ENCODE results near the gene FRAS1. TPM values are rescaled to one million over a fixed set of nuclear protein-coding genes. Genes with fewer than 3 reads are reported as not detected.
"Not testable (repeated sequence)": the region's sequence is repeated elsewhere in the genome, so short reads cannot be mapped to it uniquely, and the experiment has no call there.

Gene FRAS1
- total RNA-seq, 1 donor from 2014 or later, result 6.8 TPM

DNA sequence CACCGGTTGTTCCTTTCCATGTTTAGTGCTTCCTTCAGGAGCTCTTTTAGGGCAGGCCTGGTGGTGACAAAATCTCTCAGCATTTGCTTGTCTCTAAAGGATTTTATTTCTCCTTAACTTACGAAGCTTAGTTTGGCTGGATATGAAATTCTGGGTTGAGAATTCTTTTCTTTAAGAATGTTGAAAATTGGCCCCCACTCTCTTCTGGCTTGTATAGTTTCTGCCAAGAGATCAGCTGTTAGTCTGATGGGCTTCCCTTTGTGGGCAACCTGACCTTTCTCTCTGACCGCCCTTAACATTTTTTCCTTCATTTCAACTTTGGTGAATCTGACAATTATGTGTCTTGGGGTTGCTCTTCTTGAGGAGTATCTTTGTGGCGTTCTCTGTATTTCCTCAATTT lies 218.3 kb downstream of the FRAS1 start:
- not testable (repeated sequence) for DNase-seq (ENCODE audit: low spot score)

DNA sequence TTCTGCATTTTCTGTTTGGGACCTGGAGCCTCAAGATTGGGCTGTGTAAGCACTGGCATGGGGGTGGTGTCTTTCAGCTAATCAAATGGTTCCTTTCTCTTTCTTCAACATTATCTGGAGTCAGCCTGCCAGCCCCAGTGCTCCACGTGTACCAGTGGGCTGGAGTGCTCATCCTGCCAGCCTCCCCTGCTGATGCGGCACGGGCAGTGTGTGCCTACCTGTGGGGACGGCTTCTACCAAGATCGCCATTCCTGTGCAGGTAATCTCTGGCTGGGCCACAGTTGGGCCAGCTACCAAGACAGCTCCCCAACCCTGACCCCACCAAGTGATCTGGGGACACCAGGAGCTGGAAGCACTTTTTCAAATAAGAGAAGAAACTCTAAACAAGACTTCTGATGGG lies 229.2 kb downstream of the FRAS1 start:
- no peak for DNase-seq (ENCODE audit: low spot score)

DNA sequence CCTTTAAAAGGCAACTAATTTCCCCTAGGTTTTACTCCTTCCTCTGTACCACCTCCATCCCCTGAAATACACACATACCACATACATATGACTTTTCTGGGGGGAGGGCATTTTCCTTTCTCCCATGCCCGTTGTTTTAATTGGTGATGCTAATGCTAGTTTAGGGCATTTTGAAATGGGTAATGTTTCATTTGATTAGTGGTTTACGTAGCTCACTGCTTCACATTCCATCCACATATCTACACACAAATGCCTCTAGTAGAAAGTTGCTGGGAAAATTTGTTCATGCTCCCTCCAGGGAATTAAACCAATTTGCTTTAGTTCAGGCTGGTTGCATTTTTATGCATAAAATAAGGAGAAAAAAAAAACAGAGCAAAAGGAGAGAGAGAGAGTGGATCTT lies 231.2 kb downstream of the FRAS1 start:
- no peak for DNase-seq (ENCODE audit: low spot score)

DNA sequence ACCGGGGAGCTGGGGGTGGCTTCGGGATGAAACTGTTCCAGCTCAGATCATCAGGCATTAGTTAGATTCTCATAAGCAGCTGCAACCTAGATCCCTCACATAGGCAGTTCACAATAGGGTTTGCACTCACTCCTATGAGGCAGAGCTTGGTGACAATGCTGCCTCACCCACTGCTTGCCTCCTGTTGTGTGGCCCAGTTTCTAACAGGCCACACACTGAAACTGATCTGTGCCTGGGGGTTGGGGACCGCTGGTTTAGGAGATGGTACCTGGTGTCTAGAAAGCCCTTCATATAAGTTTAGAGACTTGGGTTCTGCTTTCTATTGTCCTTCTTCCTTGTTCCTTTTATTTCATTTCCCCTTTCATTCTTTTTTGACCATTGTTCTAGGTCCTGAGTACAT lies 234.2 kb downstream of the FRAS1 start:
- DNase-seq (ENCODE audit: low spot score), result no peak

DNA sequence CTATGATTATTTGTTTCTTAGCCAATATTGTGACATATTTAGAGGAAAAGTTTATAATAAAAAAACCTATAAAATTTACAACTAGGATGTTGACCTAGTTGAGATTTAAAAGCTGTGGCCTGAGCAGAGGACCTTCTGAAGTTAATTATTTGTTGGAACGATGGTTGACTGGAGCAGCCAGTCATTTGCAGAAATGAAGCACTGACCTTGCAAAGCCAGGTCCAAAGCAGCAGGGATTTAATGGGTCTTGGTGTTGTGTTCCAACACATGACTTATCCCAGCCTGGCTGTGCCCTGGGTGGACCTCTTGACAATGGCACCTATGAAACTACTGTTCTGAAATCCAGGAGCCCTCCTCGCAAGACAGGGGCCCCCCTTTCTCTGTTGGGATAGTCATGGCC lies 235.2 kb downstream of the FRAS1 start:
- no peak for DNase-seq (ENCODE audit: low spot score)

DNA sequence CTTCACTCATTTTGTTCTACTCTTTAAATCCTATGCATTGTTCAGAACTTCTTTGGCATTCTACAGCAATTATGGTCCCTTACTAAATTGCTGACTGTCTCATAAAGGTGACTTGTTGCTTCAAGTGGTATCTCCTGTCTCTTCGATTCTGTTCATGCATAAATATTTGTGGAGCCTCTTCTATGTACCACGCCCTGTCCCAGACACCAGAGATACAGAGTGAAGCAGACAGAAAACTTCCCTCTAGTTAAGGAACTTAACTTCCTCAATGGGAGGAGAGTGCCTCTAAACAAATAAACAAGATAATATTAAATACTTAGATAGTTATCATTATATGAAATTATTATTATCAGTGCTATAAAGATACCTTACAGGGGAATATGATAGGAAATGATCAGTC lies 235.7 kb downstream of the FRAS1 start:
- no peak for DNase-seq (ENCODE audit: low spot score)

DNA sequence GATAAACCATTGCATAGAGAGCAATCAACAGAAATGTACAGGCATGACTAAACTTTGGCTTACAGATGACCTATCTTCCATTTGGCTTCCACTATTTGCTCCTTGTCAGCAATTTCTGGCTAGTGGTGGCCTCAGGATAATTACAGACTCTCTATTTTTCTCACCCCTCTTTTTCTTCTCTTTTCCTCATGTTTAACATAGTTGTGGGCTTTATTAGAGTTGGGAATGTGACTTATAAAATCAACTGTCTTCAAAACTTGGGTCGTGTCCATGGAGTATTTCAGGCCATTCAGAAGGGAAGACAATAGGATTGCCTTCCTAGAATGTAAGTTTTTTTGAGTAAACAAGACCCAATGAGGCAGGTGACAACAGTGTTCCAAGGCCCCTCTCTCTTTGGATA lies 236.2 kb downstream of the FRAS1 start:
- DNase-seq (ENCODE audit: low spot score), result no peak

DNA sequence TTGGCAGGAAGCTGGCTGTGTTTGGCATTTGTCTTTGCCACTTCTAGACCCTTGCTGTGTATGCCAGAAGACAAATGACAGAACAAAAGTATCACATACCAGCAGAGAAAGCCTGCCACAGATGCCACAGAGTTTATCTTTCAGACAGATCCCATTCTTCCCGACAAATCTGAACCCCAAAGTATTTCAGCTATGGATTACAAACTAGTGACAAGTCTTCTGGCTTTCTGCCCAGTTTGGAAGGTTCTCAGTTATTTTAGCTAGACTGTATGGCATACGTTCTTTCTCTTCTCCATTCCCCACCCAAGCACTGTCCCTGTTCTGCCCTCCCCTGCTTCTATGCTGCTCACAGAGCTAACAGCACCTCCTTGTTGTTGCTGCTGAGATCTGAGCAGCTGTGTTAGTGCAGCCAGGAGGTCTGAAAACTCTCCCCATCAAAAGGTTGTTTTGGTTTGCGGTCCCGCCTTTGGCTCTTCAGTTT lies 236.7 kb downstream of the FRAS1 start:
- no peak for DNase-seq (ENCODE audit: low spot score)

DNA sequence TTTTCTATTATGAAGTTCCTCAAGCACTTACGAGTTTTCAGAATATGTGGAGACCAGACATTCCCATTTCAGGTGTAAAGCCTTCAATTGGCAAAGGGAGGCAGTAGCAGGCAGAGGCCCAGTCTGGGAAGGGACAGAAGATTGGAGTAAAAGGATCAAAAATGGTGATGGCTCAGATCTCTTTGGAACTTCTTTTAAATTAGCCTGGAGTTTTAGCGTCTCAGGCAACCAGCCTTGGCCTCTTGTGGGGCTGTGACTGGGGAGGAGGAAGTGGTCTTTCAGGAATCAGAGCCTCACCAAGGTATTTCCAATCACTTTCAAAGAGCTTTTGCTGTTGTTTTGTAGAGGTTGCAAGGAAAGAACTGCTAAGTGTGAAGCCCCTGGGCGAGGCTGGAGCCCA lies 239.1 kb downstream of the FRAS1 start:
- no peak for DNase-seq (ENCODE audit: low spot score)

DNA sequence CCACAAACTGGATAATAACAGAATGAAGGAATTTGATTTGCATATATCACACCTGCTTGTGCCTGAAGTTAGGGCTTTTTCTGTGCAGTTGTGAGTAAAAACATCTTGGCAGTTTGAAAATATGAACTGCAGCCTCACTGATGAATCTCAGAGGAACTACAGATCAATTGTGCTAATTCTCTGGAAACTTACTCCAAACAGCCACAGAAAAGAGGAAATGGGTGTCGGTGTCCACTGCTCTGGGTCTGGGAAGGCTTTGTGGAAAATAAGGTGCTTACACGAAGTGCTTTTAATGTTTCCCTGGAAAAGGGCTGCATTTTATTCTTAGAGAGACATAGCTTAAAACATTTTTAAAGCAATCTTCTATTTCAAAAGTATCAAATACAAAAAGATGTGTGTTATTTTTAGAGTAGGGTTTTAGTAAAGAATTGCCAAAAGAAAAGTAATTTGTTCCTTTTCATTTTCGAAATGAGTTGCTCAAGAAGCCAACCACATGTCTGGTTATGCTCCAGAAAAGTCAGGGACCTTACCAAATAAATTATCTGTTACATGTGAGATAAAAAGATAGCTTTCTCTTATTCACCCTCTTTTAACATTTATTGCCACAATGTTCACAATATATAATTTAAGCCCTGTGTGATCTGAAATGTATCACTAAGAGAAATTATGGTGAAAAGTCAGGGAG lies 240.1 kb downstream of the FRAS1 start:
- no peak for DNase-seq (ENCODE audit: low spot score)

DNA sequence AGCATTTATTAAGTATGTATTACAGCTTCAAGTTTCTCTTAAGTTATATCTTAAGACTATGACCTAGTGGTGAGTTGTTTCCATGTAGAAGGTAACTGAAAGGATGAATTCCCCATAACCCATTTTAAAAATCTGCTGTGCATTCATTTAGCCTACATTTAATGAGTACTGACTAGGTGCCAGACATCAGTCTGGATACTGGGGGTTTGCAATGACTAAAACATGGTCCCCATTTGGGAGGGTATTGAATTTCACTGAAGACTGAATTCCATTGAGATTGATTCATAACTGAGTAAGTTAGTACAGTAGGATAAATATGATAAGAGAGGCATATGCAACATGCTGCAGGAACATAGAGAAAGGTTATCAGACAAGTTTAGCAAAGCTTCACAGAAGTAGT lies 241.5 kb downstream of the FRAS1 start:
- no peak for DNase-seq (ENCODE audit: low spot score)

DNA sequence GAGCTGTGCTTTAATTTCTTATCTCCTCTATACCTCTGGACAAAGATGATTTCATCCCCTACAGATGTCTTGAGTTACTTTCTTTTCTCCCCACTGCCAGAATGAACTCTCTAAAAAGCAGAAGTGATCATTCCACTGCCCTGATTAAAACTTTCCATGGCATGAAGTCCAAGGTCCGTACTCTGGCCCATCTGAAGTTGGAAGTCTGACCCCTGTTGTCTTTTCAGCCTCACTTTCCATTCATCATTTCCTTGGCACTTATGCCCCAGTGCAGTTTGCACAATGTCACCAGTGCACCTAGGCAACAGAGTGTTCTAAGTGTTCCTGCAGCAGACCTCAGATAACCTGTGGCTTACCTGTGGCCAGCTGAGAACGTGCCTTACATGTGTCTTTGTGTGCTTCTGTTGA lies 242.4 kb downstream of the FRAS1 start:
- peak; percentile 34 for DNase-seq (ENCODE audit: low spot score)

DNA sequence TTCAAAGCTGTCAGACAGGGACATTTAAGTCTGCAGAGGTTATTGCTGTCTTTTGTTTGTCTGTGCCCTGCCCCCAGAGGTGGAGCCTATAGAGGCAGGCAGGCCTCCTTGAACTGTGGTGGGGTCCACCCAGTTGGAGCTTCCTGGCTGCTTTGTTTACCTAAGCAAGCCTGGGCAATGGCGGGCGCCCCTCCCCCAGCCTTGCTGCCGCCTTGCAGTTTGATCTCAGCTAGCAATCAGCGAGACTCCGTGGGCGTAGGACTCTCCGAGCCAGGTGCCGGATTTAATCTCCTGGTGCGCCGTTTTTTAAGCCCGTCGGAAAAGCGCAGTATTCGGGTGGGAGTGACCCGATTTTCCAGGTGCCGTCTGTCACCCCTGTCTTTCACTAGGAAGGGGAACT lies 250.1 kb downstream of the FRAS1 start:
- DNase-seq (ENCODE audit: low spot score), result peak; percentile 29

DNA sequence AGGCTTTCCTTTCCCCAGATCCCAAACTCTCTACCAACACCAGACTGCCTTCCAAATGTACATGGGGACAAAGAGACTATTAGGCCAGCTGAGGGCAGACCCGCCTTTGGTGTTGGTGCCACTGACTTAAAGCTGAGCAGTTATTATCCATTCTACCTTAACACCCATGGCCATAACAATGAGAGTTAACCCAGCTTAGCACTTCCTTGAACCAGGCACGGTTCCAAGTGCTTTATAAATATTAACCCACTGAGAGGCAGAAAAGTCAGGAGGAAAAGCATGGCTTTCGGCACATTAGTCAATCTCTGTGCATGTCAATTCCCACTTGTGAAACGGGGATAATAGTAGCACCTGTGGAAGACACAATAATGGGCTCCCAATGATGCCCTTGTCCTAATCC lies 251.4 kb downstream of the FRAS1 start:
- DNase-seq (ENCODE audit: low spot score), result peak; percentile 36

DNA sequence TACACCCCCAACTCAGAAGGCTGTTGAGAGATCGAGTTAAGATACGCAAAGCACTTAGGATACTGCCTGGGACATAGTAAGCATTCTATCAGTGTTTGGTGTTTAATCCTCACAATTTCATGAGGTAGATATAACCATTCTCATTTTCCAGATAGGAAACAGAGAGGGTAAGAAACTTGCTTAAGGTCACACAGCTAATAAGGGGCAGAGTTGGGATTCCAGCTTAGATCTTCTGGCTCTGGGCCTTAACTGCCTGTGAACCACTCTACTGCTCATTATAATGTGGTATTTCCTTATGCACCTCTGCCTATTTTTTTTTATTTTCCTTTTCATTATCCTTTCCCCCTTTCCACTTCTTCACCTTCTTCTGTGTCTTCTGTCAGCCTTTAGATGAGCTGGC lies 252.2 kb downstream of the FRAS1 start:
- no peak for DNase-seq (ENCODE audit: low spot score)

DNA sequence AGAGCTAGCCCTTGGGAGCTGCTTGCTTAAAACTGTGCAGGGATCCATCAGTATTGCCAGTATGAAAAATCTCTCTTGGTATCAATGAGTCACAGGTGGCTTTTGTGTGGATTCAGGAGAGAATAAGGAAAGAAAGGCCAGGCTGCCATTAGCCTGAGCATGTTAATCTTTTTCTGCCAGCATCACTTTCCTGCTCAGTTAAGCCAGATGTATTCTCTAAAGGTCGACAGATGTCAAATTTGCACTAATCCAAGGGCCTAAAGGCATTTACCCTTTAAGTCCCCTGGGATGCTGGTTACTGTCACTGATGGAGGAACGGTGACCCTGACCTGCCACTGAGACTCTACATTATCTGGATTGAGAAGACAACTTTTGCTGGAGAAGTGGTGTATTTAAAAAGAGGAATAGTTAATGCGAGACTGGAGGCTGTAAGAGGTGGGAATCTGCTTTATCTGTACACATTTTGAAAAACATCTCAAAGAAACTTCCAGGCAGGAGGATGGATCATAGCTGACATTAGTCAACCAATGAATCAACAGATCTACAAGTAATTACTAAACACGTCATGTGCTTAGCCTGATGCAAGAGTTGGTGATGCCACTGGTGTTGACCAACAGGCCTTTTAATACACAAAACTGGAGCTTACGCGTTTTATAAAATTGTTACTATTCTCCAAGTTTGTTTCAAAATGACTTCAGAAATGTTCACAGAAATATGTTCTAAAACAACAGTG lies 253.1 kb downstream of the FRAS1 start:
- DNase-seq (ENCODE audit: low spot score), result no peak

DNA sequence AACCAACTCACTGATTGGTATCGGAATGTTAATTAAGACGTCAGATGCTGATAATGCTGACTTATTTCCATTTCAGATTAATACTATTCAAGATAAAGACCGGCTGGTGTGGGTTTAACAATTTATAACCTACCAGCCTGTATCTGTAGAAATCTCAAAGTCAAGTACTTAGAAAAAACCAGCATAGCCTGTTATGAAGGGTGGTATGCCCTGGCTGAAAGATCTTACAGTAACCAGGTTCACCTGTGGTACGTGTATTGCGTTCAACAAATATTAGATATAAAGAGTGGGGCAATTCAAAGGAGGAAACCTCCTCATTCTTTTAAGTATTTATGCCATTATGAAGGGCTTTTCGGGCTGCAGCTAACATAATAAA lies 253.6 kb downstream of the FRAS1 start:
- DNase-seq (ENCODE audit: low spot score), result no peak

DNA sequence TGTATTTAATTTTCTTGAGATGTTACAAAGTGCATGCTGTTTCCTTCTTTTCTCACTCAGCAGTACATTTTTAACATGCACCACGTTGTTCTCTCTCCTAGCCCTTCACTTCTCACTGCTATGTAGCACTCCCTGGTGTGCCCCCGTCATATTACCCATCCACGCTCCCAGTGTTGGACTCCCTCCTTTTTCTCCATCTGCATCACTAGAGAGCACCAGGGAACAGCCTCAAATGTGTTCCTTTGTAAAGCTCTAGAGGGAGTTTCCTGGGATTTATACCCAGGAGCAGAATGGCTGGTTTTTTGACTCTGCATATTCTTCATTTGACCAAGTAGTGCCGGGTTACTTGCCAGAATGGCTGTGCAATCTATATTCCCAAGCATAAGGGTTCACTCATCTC lies 254.2 kb downstream of the FRAS1 start:
- no peak for DNase-seq (ENCODE audit: low spot score)

DNA sequence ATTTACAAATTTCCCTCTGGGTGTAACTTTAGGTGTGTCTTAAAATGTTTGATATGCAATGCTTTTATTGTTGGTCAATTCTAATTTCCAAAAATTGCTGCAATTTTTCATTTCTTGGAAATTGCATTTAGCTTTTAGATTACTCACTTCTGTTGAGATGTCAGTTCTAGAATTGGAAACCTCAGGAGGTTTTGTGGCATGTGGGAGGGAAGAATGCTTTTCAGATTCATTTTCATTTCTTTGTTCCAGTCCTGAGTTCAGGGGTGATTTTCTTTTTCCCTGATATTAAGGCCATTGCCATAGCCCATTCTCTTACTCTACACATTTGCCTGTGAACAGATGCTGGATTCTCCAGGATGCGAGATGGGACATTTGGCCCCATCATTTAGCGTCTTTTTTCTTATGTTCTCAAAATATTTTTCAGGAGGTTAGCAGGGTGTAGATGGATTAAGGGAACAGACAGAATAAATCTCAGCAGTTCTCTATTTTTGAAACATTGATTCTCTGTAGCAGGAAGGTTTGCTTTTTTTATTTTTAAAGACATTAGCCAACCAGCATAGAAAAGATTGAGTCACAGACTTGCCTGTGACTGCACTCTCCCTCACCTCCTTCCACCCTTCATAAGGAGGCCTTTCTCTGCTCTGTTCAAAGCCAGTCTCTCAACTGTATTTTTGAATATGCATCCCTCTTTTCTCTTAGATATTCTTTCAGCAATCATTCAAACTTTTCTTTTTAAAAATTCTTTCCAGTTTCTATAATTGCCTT lies 256.0 kb downstream of the FRAS1 start:
- DNase-seq (ENCODE audit: low spot score), result no peak

DNA sequence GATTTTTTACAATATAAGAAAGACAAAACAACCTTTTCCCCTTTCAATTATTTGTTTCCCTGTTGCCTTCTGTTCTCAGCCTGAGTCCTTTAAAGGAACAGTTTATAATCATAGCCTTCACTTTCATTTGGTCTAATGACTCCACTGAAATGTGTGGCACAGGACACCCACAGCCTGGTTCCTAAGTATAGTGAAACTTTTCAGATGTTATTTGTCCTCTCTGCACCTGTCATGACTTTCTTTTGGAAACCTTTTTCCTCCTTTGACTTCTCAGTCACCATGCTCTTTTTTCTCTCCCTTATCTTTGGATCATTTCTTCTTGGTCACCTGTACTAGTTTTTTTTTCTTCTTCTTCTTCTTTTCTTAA lies 256.6 kb downstream of the FRAS1 start:
- DNase-seq (ENCODE audit: low spot score), result no peak

DNA sequence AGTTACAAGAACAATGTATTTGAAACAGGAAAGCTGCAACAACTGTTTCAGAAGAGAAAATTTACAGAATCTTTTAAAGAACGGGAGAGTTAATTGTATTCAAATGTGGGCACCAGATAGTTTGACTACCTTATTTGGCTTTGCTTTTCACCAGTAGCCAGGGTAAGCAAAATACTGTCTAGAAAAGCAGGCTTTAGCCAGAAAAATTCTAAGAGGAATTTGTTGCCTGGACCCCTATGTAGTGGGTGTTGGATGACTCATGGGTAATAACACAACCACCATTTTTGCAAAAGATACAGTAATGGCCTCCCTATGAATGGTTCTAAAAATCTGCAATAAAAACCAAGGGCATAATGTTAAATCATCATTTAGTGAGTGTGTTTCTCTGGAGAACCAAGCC lies 261.0 kb downstream of the FRAS1 start:
- DNase-seq (ENCODE audit: low spot score), result no peak

DNA sequence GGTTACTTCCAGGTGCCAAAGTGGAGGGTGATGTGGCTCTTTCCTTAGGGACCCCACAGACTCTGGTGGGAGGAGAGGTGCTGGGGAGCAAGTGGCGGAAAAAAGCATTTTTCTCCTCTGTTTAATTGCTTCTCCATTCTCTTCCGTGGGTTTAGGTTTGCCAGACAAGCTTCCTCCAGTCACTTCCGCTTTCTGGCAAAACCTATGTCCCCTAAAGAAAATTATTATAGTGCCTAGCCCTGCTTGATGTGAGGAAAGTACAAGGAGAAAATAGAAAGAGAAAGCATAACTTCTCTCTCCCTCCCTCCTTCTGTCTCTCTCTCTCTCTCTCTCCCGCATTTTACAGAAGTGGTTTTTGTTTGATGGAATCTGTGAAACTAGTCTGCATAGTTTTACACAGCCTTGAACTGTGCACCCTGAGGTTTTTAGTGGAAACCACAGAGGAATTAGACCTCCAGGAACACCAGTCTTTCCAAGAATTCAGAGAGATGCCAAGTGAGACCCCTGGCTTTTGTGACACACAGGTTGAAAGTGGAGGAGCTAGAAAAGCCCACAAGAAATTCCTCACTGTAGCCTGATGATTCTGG lies 263.3 kb downstream of the FRAS1 start:
- DNase-seq (ENCODE audit: low spot score), result no peak

DNA sequence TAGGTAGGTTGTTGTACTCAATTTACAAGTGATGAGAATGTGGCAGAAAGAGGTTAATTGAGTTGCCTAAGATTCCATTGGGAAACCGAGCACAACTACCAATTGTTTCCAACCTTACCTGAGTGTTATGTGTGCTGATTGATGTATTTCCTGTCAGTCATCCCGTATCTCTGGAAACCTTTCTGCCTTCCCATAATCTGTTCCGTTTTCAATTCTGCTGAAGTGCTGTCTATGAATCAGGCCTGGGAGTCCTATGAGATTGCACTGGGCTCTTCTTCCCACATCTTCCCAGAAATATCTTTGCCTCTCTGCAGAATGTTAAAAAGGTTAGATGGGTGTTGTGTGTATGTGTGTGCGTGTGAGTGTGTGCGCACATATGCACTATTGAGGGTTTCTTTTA lies 264.9 kb downstream of the FRAS1 start:
- no peak for DNase-seq (ENCODE audit: low spot score)

Data from mucosa of gallbladder (tissue), 1 donor.